Nephron progenitor cell (in vitro differentiated cells): ENCODE results near the gene DAB1.
A peak's percentile ranks its signal among the peaks of the same experiment; 100 is the strongest.

Experiments
- DNase-seq: peaks from one replicate; pipeline ENCODE4 v3.0.0; 2021
- H3K27ac Mint-ChIP-seq: 2 replicates; pipeline ENCODE4 v1.8.0; 2021; ENCODE audit warnings: mild to moderate bottlenecking, moderate library complexity, mixed read lengths
- H3K27me3 Mint-ChIP-seq: 2 replicates; pipeline ENCODE4 v1.8.0; 2021; ENCODE audit warnings: mild to moderate bottlenecking, low read depth, mixed read lengths; ENCODE audit not compliant: poor library complexity
- H3K36me3 Mint-ChIP-seq: 2 replicates; pipeline ENCODE4 v1.8.0; 2021; ENCODE audit warnings: low read depth, mixed read lengths
- H3K4me1 Mint-ChIP-seq: 2 replicates; pipeline ENCODE4 v1.8.0; 2021; ENCODE audit warnings: mixed read lengths
- H3K4me3 Mint-ChIP-seq: 2 replicates; pipeline ENCODE4 v1.8.0; 2021; ENCODE audit warnings: mild to moderate bottlenecking, moderate library complexity, mixed read lengths
- H3K9me3 Mint-ChIP-seq: 2 replicates; pipeline ENCODE4 v1.8.0; 2021; ENCODE audit warnings: mild to moderate bottlenecking, moderate library complexity, mixed read lengths
- CTCF ChIP-seq: fragments of 200-600 bp; sonication (generic); IDR thresholded peaks from 2 replicates; pipeline ENCODE4 v1.5.0; 2021; ENCODE audit warnings: antibody characterized with exemption

The DAB1 gene

GRCh38 chr1:57289781-57290180, 134.1 kb downstream of the DAB1 start:
- Mint-ChIP-seq H3K36me3 (no peaks in the 10 kb centered on the region), H3K27ac (peak overlapping the region; percentile 30), H3K4me1 (peaks cover 7% of the 10 kb centered on the region), H3K27me3 (no peaks in the 10 kb centered on the region), H3K4me3 (no peak overlapping the region), H3K9me3 (no peaks in the 10 kb centered on the region)
- no peak for TF ChIP-seq CTCF
- DNase-seq = no peak

DNA sequence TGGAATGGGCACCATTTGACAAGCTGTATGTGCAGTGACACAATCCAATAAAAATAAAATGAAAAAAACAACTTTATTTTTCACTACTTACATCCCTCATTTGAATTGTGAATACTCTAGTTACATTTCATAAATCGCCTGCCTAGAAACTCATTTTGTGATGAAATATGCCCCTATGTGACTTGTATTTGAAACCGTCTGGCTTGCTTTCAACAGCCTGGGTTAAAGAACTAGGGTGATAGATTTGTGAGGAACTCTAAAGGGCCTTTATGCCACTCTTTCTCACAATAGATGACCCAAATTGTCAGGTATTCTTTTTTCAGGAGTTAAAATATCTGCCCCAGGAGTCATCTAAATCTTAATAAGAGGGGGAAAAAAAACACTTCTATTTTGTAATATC, 137.9 kb downstream of the DAB1 start:
- no peaks in the 10 kb centered on the region for H3K9me3 Mint-ChIP-seq
- no peak for DNase-seq
- no peak overlapping the region for H3K4me3 Mint-ChIP-seq

GRCh38 chr1:57282411-57282810, 141.4 kb downstream of the DAB1 start:
- no peaks in the 10 kb centered on the region for H3K27me3 Mint-ChIP-seq
- no peaks in the 10 kb centered on the region for H3K4me1 Mint-ChIP-seq
- no peak overlapping the region for H3K27ac Mint-ChIP-seq
- H3K9me3 Mint-ChIP-seq = no peaks in the 10 kb centered on the region
- no peak overlapping the region for H3K4me3 Mint-ChIP-seq
- H3K36me3 Mint-ChIP-seq = no peaks in the 10 kb centered on the region
- no peak for TF ChIP-seq CTCF
- DNase-seq = no peak

More for the DNA sequence above, 137.9 kb downstream of the DAB1 start:
- no peak overlapping the region for H3K27ac Mint-ChIP-seq
- H3K36me3 Mint-ChIP-seq = no peaks in the 10 kb centered on the region
- peaks cover 7% of the 10 kb centered on the region for H3K4me1 Mint-ChIP-seq
- no peak for TF ChIP-seq CTCF
- no peaks in the 10 kb centered on the region for H3K27me3 Mint-ChIP-seq

DNA sequence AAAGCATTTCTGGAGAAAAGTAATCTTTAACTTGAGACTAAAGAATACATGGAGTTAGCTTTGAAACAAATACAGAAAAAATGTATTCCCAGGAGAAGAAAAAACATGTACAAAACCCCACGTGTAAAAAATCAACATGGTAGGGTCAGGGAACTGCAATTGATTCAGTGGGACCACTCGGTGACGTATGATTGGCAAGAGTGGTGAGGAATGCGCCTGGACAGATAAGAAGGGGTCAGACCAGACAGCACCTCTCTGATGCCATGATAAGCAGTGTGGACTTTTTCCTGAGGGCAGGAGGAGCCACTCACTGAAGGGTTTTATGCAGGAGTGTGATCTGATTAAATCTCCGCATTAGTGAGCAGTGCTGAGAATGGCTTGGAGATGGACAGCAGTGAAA, 142.5 kb downstream of the DAB1 start:
- Mint-ChIP-seq H3K36me3 (no peaks in the 10 kb centered on the region), H3K4me1 (no peaks in the 10 kb centered on the region), H3K27ac (no peak overlapping the region), H3K4me3 (no peak overlapping the region), H3K9me3 (no peaks in the 10 kb centered on the region), H3K27me3 (no peaks in the 10 kb centered on the region)
- TF ChIP-seq CTCF = no peak
- DNase-seq = no peak

DNA sequence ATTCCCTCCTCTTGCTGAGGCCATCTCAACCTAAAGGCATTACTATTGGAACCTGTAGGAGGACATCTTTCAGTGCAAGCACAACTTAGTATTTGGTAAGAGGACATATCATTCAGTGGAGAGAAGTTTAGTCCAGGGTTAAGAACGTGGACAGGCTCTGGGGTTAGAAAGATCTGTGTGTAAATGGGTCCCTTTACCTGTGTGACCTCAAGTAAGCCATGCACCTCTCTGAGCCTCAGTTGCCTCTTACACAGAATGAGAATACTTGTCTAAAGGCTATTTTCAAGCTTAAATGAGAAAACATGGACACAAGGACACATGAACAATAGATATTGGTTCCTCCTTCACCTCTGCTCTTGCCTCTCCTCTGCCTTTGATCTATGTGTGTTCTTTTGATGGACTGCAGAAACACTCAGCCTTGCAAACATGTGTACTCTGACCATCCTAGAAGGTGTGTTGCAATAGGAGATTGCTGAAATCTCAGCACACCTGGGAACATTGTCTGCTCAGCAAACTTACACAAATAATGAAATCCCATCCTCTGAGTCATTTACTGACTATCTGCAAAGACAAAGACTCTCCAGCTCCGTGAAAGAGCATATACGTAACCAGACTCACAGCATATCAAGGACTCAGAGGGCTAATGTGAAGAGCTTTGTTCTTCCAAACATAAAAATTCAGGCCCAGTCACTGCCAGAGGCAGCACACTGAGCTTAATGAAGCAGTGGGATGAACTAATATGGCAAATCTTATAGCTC, 143.8 kb downstream of the DAB1 start:
- Mint-ChIP-seq H3K4me3 (no peak overlapping the region), H3K27ac (no peak overlapping the region), H3K4me1 (no peaks in the 10 kb centered on the region), H3K27me3 (no peaks in the 10 kb centered on the region), H3K9me3 (no peaks in the 10 kb centered on the region), H3K36me3 (no peaks in the 10 kb centered on the region)
- TF ChIP-seq CTCF = no peak
- no peak for DNase-seq

GRCh38 chr1:57278558-57278957, 145.3 kb downstream of the DAB1 start:
- Mint-ChIP-seq H3K4me1 (no peaks in the 10 kb centered on the region), H3K27me3 (no peaks in the 10 kb centered on the region)
- no peak for DNase-seq

More at GRCh38 chr1:57278558-57278957, 145.3 kb downstream of the DAB1 start:
- no peak overlapping the region for H3K4me3 Mint-ChIP-seq
- no peak for TF ChIP-seq CTCF
- no peak overlapping the region for H3K27ac Mint-ChIP-seq
- no peaks in the 10 kb centered on the region for H3K36me3 Mint-ChIP-seq
- H3K9me3 Mint-ChIP-seq = no peaks in the 10 kb centered on the region
